A549 treated with AZD9567 at 1 μM for 4 hours (cell line): ENCODE results near the gene CMPK1. TPM values are rescaled to one million over a fixed set of nuclear protein-coding genes. Genes with fewer than 3 reads are reported as not detected.

Experiments used
- total RNA-seq: library from RNA; stranded (reverse); fragments of 200-300 nt; extraction: Qiagen RNA extraction; gene quantifications from 5 replicates; pipeline ENCODE4 v1.2.3, GENCODE V29; 2022; ENCODE audit not compliant: insufficient read depth

The CMPK1 gene
- total RNA-seq = 55.5 to 83.0 TPM (median 67.0 TPM) in 5 replicates

GRCh38 chr1:47333578-47333921 lies at the start of gene CMPK1:
Gene CMPK1 (plus strand): TSS chr1:47333790. CDS start chr1:47333946, 156 bp downstream.

GRCh38 chr1:47313915-47314664 lies 19.5 kb upstream of the CMPK1 start, which contains the start of gene STIL:
Gene STIL (minus strand): TSS chr1:47314147. CDS start chr1:47310319, 3,828 bp downstream.

GRCh38 chr1:47415728-47416318 lies 82.2 kb downstream of the CMPK1 start, which contains the start of gene FOXE3:
Gene FOXE3 (plus strand): TSS chr1:47416285. CDS start chr1:47416316, 31 bp downstream.

Other genes with a start within 250 kb of the CMPK1 start
- not detected in 5 replicates for gene CYP4A22, start 196.3 kb upstream of the CMPK1 start, total RNA-seq
- 5.8 to 9.9 TPM (median 8.1 TPM) in 4 of 5 replicates, not detected in the other for gene PDZK1IP1, start 143.8 kb upstream of the CMPK1 start, total RNA-seq
- gene TAL1, start 101.6 kb upstream of the CMPK1 start, total RNA-seq = not detected in 5 replicates
- 9.9 to 21.2 TPM (median 10.6 TPM) in 5 replicates for gene STIL, start 19.6 kb upstream of the CMPK1 start, total RNA-seq
- 0.03 to 0.11 TPM (median 0.05 TPM) in 4 of 5 replicates, not detected in the other for gene FOXE3, start 82.5 kb downstream of the CMPK1 start, total RNA-seq
- 0.33 to 0.50 TPM (median 0.46 TPM) in 4 of 5 replicates, not detected in the other for gene FOXD2, start 104.3 kb downstream of the CMPK1 start, total RNA-seq